NCI-H2107 treated with DMSO at 0.1 percent for 48 hours (cell line): ENCODE results near the gene CLINT1.

ENCODE experiments used
- DNase-seq: peaks from one replicate; lab custom pipeline; 2025; ENCODE audit not compliant: unreplicated experiment; lab: John Stamatoyannopoulos, UW

The CLINT1 gene

GRCh38 chr5:157821822-157822622 is 36.9 kb downstream of the CLINT1 start:
- no peak for DNase-seq

- DNase-seq, result no peak
These were observed 37.5 kb downstream of the CLINT1 start for GRCh38 chr5:157821405-157821804.

- peak; percentile 10 for DNase-seq
These were observed 38.2 kb downstream of the CLINT1 start for GRCh38 chr5:157820593-157821252.

GRCh38 chr5:157819502-157820115 is 39.3 kb downstream of the CLINT1 start:
- no peak for DNase-seq

- DNase-seq, result no peak
These were observed 40.6 kb downstream of the CLINT1 start for GRCh38 chr5:157818368-157818767.

GRCh38 chr5:157817928-157818327 is 41.0 kb downstream of the CLINT1 start:
- DNase-seq, result no peak

GRCh38 chr5:157817387-157817702 is 41.6 kb downstream of the CLINT1 start:
- no peak for DNase-seq

GRCh38 chr5:157816682-157817386 is 42.1 kb downstream of the CLINT1 start:
- DNase-seq, result peak; percentile 30

- no peak for DNase-seq
These were observed 46.9 kb downstream of the CLINT1 start for GRCh38 chr5:157812086-157812485.

GRCh38 chr5:157808043-157808442 is 50.9 kb downstream of the CLINT1 start:
- DNase-seq, result no peak

- no peak for DNase-seq
These were observed 56.2 kb downstream of the CLINT1 start for GRCh38 chr5:157802736-157803135.

- DNase-seq, result no peak
These were observed 58.8 kb downstream of the CLINT1 start for GRCh38 chr5:157800137-157800536.

GRCh38 chr5:157799578-157799977 is 59.4 kb downstream of the CLINT1 start:
- DNase-seq, result no peak

- no peak for DNase-seq
These were observed 65.6 kb downstream of the CLINT1 start for GRCh38 chr5:157793301-157793700.

- no peak for DNase-seq
These were observed 73.1 kb downstream of the CLINT1 start for GRCh38 chr5:157785801-157786200.

- no peak for DNase-seq
These were observed 79.7 kb downstream of the CLINT1 start for GRCh38 chr5:157779221-157779620.

GRCh38 chr5:157778121-157778805 is 80.7 kb downstream of the CLINT1 start:
- DNase-seq, result peak; percentile 53

- no peak for DNase-seq
These were observed 86.8 kb downstream of the CLINT1 start for GRCh38 chr5:157772127-157772526.

- DNase-seq, result no peak
These were observed 88.3 kb downstream of the CLINT1 start for GRCh38 chr5:157770665-157771064.

- DNase-seq, result no peak
These were observed 91.3 kb downstream of the CLINT1 start for GRCh38 chr5:157767689-157768088.

GRCh38 chr5:157766902-157767301 is 92.0 kb downstream of the CLINT1 start:
- DNase-seq, result no peak
